Fibroblast of skin of back (primary cell): ENCODE measurements around the gene RPUSD2.

Experiments
- DNase-seq: peaks from one replicate; pipeline ENCODE4 v3.0.0-alpha.2; 2013

Gene RPUSD2

GRCh38 chr15:40623361-40623760 lies 54.3 kb downstream of the RPUSD2 start:
- DNase-seq: no peak
